Uterus (tissue), 2 donors: ENCODE data around the gene CD46.
"Not testable (repeated sequence)": the region's sequence is repeated elsewhere in the genome, so short reads cannot be mapped to it uniquely, and the experiment has no call there.

Experiments
- CTCF ChIP-seq, 4 experiments: fragments of 200-600 bp in 2 of 4; fragments of 450-650 bp in 2 of 4; sonication (generic) in 2 of 4; IDR thresholded peaks; one replicate each; pipeline ENCODE4 v1.5.1; 2016 to 2019; ENCODE audit warnings: antibody characterized with exemption in 4 of 4, mild to moderate bottlenecking in 2 of 4, moderate library complexity in 1 of 4
- POLR2A ChIP-seq, 2 donors: fragments of 450-650 bp; IDR thresholded peaks; one replicate each; pipeline ENCODE4 v1.6.1; 2016; ENCODE audit warnings: antibody characterized with exemption in 2 of 2, mild to moderate bottlenecking in 1 of 2, moderate library complexity in 1 of 2

DNA sequence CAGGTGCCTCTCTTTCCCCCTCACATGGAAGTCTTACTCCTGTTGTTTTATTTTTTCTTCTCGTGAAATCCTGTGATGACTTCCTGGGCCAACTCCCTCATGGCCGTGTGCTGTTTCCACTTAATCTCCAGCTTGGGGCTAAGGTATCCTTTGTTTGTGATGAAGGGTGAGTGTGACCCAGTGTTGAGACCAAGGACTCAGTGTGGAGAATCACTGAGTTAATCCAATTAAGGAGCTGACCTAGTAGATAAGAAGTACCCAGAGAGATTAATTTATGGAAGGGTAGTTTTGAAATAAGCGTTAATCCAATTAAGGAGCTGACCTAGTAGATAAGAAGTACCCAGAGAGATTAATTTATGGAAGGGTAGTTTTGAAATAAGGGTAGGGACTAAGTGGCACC lies 39.2 kb upstream of the CD46 start:
- TF ChIP-seq CTCF, POLR2A (IDR thresholded peaks at IDR 0.05): not testable (repeated sequence)
